Mesenchymal stem cell (in vitro differentiated cells and primary cell): ENCODE measurements around the gene MT4.
A peak's percentile ranks its signal among the peaks of the same experiment; 100 is the strongest.

Source experiments
- DNase-seq: peaks from one replicate; pipeline ENCODE4 v3.0.0-alpha.2; 2013
- H2AFZ ChIP-seq: one replicate; pipeline ENCODE4 v1.6.1; 2013; ENCODE audit warnings: low read depth, mild to moderate bottlenecking, control low read depth, inconsistent platforms, low read length, moderate library complexity
- H2AK5ac ChIP-seq: 2 replicates; pipeline ENCODE4 v1.6.1; 2013; ENCODE audit warnings: low read length, moderate library complexity, mild to moderate bottlenecking, inconsistent platforms; ENCODE audit not compliant: severe bottlenecking
- H2BK120ac ChIP-seq: one replicate; pipeline ENCODE4 v1.6.1; 2013; ENCODE audit warnings: low read depth, mild to moderate bottlenecking, inconsistent platforms, low read length, moderate library complexity
- H2BK12ac ChIP-seq, 2 experiments: one replicate each; pipeline ENCODE4 v1.6.1; 2013; ENCODE audit warnings: inconsistent platforms in 2 of 2, low read length in 2 of 2, mild to moderate bottlenecking in 2 of 2, moderate library complexity in 2 of 2, control low read depth in 1 of 2
- H2BK15ac ChIP-seq: one replicate; pipeline ENCODE4 v1.6.1; 2013; ENCODE audit warnings: mild to moderate bottlenecking, low read depth, inconsistent platforms; ENCODE audit not compliant: poor library complexity, severe bottlenecking
- H2BK5ac ChIP-seq: 2 replicates; pipeline ENCODE4 v1.6.1; 2013; ENCODE audit warnings: low read depth, mild to moderate bottlenecking, low read length, control low read depth, inconsistent platforms; ENCODE audit not compliant: poor library complexity, severe bottlenecking
- H3K14ac ChIP-seq, 2 experiments: one replicate each; pipeline ENCODE4 v1.6.1; 2013; ENCODE audit warnings: inconsistent platforms in 2 of 2, low read length in 2 of 2, control low read depth in 1 of 2, mild to moderate bottlenecking in 1 of 2, moderate library complexity in 1 of 2
- H3K18ac ChIP-seq, 2 experiments: one replicate each; pipeline ENCODE4 v1.6.1; 2013; ENCODE audit warnings: inconsistent platforms in 2 of 2, low read length in 2 of 2, control low read depth in 1 of 2, low read depth in 1 of 2, mild to moderate bottlenecking in 1 of 2
- H3K23ac ChIP-seq, 2 experiments: one replicate each; pipeline ENCODE4 v1.6.1; 2013; ENCODE audit warnings: inconsistent platforms in 2 of 2, low read length in 2 of 2, mild to moderate bottlenecking in 2 of 2, moderate library complexity in 2 of 2, control low read depth in 1 of 2
- H3K27ac ChIP-seq: 2 replicates; pipeline ENCODE4 v1.5.1; 2013; ENCODE audit warnings: mild to moderate bottlenecking, moderate library complexity, low read length, control low read depth, inconsistent platforms; ENCODE audit not compliant: poor library complexity, severe bottlenecking
- H3K27me3 ChIP-seq, 2 experiments: 2 replicates each; pipeline versions ENCODE4 v1.6.1 to v1.7.0; 2013; ENCODE audit warnings: low read length in 2 of 2, mild to moderate bottlenecking in 2 of 2, moderate library complexity in 2 of 2, control low read depth in 1 of 2, inconsistent platforms in 1 of 2; ENCODE audit not compliant: control insufficient read depth in 1 of 2, insufficient read depth in 1 of 2
- H3K36me3 ChIP-seq, 2 experiments: 2 replicates each; pipeline versions ENCODE4 v1.6.1 to v1.7.0; 2013; ENCODE audit warnings: low read length in 2 of 2, control low read depth in 1 of 2, inconsistent platforms in 1 of 2, low read depth in 1 of 2, mild to moderate bottlenecking in 1 of 2; ENCODE audit not compliant: insufficient read depth in 2 of 2, control insufficient read depth in 1 of 2
- H3K4ac ChIP-seq, 2 experiments: one replicate each; pipeline ENCODE4 v1.6.1; 2013; ENCODE audit warnings: inconsistent platforms in 2 of 2, low read length in 2 of 2, mild to moderate bottlenecking in 2 of 2, moderate library complexity in 2 of 2, control low read depth in 1 of 2, low read depth in 1 of 2
- H3K4me1 ChIP-seq: 2 replicates; pipeline ENCODE4 v1.6.1; 2013; ENCODE audit warnings: low read depth, low read length, control low read depth; ENCODE audit not compliant: control insufficient read depth, insufficient read depth
- H3K4me2 ChIP-seq: 2 replicates; pipeline ENCODE4 v1.6.1; 2013; ENCODE audit warnings: low read length, mild to moderate bottlenecking, inconsistent platforms; ENCODE audit not compliant: poor library complexity, severe bottlenecking
- H3K4me3 ChIP-seq, 2 experiments: 2 replicates each; pipeline versions ENCODE4 v1.5.1 to v1.7.0; 2013; ENCODE audit warnings: low read length in 2 of 2, mild to moderate bottlenecking in 2 of 2, control low read depth in 1 of 2, low read depth in 1 of 2; ENCODE audit not compliant: insufficient read depth in 1 of 2
- H3K79me1 ChIP-seq: replicated peaks from 2 replicates; pipeline ENCODE4 v1.6.1; 2013; ENCODE audit warnings: mild to moderate bottlenecking, control low read depth, low read length, inconsistent platforms; ENCODE audit not compliant: poor library complexity, severe bottlenecking
- H3K9ac ChIP-seq: 2 replicates; pipeline ENCODE4 v1.7.0; 2013; ENCODE audit warnings: mild to moderate bottlenecking, low read length, moderate library complexity
- H3K9me3 ChIP-seq: 2 replicates; pipeline ENCODE4 v1.7.0; 2013; ENCODE audit warnings: mild to moderate bottlenecking, low read length; ENCODE audit not compliant: control insufficient read depth
- H4K8ac ChIP-seq: one replicate; pipeline ENCODE4 v1.6.1; 2013; ENCODE audit warnings: inconsistent platforms, mild to moderate bottlenecking, low read length, moderate library complexity
- H4K91ac ChIP-seq: one replicate; pipeline ENCODE4 v1.6.1; 2013; ENCODE audit warnings: mild to moderate bottlenecking, low read length, inconsistent platforms
- WGBS: methylation state at CpG from one replicate; pipeline ENCODE4 v1.1.7; 2013; ENCODE audit warnings: mixed read lengths; 5-methylcytosine and 5-hydroxymethylcytosine counted together

MT4 gene

GRCh38 chr16:56611281-56611833, 46.5 kb downstream of the MT4 start:
- peak overlapping the region; percentile 91 for H3K9ac ChIP-seq
- peak overlapping the region; percentile 1 for H2BK120ac ChIP-seq
- H3K4me3 ChIP-seq: no peak overlapping the region
- no peaks in the 10 kb centered on the region for H3K9me3 ChIP-seq
- H2BK5ac ChIP-seq: no peak overlapping the region
- H3K79me1 ChIP-seq: no peaks in the 10 kb centered on the region
- peak; percentile 71 for DNase-seq
- H4K8ac ChIP-seq: peak overlapping the region; percentile 89
- no peak overlapping the region for H2AFZ ChIP-seq
- H3K23ac ChIP-seq: peak overlapping the region in 1 of 2 experiments; percentile 53
- peak overlapping the region; percentile 65 to 79 for H3K4ac ChIP-seq
- peaks cover 33% of the 10 kb centered on the region for H3K4me1 ChIP-seq
- H2BK12ac ChIP-seq: peak overlapping the region; percentile 93 to 98
- WGBS: 95% methylated on average over 2 of the region's 2 CpGs
- H4K91ac ChIP-seq: peak overlapping the region; percentile 70
- peak overlapping the region in 1 of 2 experiments; percentile 5 for H3K14ac ChIP-seq
- H3K27me3 ChIP-seq: no peaks in the 10 kb centered on the region
- H3K4me2 ChIP-seq: no peak overlapping the region
- H3K27ac ChIP-seq: peak overlapping the region; percentile 95
- H2BK15ac ChIP-seq: no peak overlapping the region
- H2AK5ac ChIP-seq: peak overlapping the region; percentile 1
- H3K36me3 ChIP-seq: no peaks in the 10 kb centered on the region
- peak overlapping the region; percentile 65 to 87 for H3K18ac ChIP-seq

- H2BK120ac ChIP-seq: no peak overlapping the region
- H3K4ac ChIP-seq: no peak overlapping the region
- H2BK12ac ChIP-seq: no peak overlapping the region
- no peak overlapping the region for H4K91ac ChIP-seq
- H3K18ac ChIP-seq: no peak overlapping the region
- H3K23ac ChIP-seq: no peak overlapping the region
- H3K4me2 ChIP-seq: no peak overlapping the region
- H3K14ac ChIP-seq: no peak overlapping the region
- H2BK15ac ChIP-seq: no peak overlapping the region
- peaks cover 3% of the 10 kb centered on the region for H3K79me1 ChIP-seq
- H3K4me3 ChIP-seq: no peak overlapping the region
- H3K36me3 ChIP-seq: no peaks in the 10 kb centered on the region
- peak overlapping the region; percentile 81 for H2AK5ac ChIP-seq
- no peaks in the 10 kb centered on the region for H3K9me3 ChIP-seq
- H2BK5ac ChIP-seq: peak overlapping the region; percentile 71
- H3K4me1 ChIP-seq: peaks cover 36% of the 10 kb centered on the region
- DNase-seq: no peak
- peak overlapping the region; percentile 86 for H3K27ac ChIP-seq
- no peaks in the 10 kb centered on the region for H3K27me3 ChIP-seq
- H2AFZ ChIP-seq: no peak overlapping the region
- no peak overlapping the region for H3K9ac ChIP-seq
- no peak overlapping the region for H4K8ac ChIP-seq
Observed at GRCh38 chr16:56613706-56614105, 48.8 kb downstream of the MT4 start.

- Histone ChIP-seq H3K79me1 (peaks cover 4% of the 10 kb centered on the region), H3K14ac (no peak overlapping the region), H3K4me1 (peaks cover 38% of the 10 kb centered on the region), H2BK5ac (peak overlapping the region; percentile 60), H4K8ac (no peak overlapping the region), H3K4me3 (no peak overlapping the region), H3K27me3 (no peaks in the 10 kb centered on the region), H3K9me3 (no peaks in the 10 kb centered on the region), H3K36me3 (no peaks in the 10 kb centered on the region), H3K9ac (no peak overlapping the region), H4K91ac (no peak overlapping the region), H3K27ac (peak overlapping the region; percentile 88), H2BK15ac (no peak overlapping the region), H3K4ac (no peak overlapping the region), H3K23ac (no peak overlapping the region), H2AFZ (no peak overlapping the region), H3K4me2 (no peak overlapping the region), H2BK120ac (no peak overlapping the region), H2BK12ac (peak overlapping the region in 1 of 2 experiments; percentile 51), H2AK5ac (no peak overlapping the region), H3K18ac (no peak overlapping the region)
- peak; percentile 29 for DNase-seq
Observed at GRCh38 chr16:56614549-56614991, 49.7 kb downstream of the MT4 start.

GRCh38 chr16:56615353-56615752, 50.5 kb downstream of the MT4 start:
- H3K23ac ChIP-seq: no peak overlapping the region
- no peak overlapping the region for H2BK15ac ChIP-seq
- H2AFZ ChIP-seq: no peak overlapping the region
- DNase-seq: no peak
- no peak overlapping the region for H3K14ac ChIP-seq
- no peaks in the 10 kb centered on the region for H3K36me3 ChIP-seq
- no peak overlapping the region for H2BK120ac ChIP-seq
- peak overlapping the region; percentile 73 for H2AK5ac ChIP-seq
- H3K27me3 ChIP-seq: no peaks in the 10 kb centered on the region
- 100% methylated on average over 2 of the region's 3 CpGs for WGBS
- H2BK12ac ChIP-seq: no peak overlapping the region
- H3K4me2 ChIP-seq: no peak overlapping the region
- no peak overlapping the region for H3K4me3 ChIP-seq
- peak overlapping the region; percentile 60 for H2BK5ac ChIP-seq
- H3K27ac ChIP-seq: peak overlapping the region; percentile 88
- H3K18ac ChIP-seq: no peak overlapping the region
- no peak overlapping the region for H3K4ac ChIP-seq
- no peak overlapping the region for H4K8ac ChIP-seq
- peaks cover 34% of the 10 kb centered on the region for H3K4me1 ChIP-seq
- H3K9me3 ChIP-seq: no peaks in the 10 kb centered on the region
- peaks cover 4% of the 10 kb centered on the region for H3K79me1 ChIP-seq
- H3K9ac ChIP-seq: no peak overlapping the region
- H4K91ac ChIP-seq: no peak overlapping the region
